GM21367 (cell line): ENCODE data around the gene IKZF5.

ENCODE experiments used
- ATAC-seq: cut with Tn5 transposase; IDR thresholded peaks from one replicate; pipeline ENCODE4 v1.9.1; 2021; ENCODE audit not compliant: unreplicated experiment

The IKZF5 gene

DNA sequence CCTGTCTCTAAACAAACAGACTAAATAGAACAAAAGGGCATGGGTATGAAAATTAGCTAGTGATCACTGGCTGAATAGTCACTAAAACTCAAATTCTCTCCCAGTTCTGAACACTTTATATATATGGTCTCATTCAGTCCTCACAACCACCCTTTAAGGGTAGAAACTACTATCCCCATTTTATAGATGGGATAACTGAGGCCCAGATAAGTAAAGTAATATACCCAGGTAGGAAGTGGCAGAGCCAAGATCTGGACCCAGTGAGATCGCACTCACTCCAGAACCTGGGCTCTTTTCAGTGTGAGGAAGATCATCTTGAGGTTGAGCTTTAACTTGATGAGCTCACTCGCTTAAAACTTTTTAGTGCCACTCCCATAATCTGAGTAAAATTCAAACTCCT, 23.9 kb downstream of the IKZF5 start:
- ATAC-seq, result no peak

DNA sequence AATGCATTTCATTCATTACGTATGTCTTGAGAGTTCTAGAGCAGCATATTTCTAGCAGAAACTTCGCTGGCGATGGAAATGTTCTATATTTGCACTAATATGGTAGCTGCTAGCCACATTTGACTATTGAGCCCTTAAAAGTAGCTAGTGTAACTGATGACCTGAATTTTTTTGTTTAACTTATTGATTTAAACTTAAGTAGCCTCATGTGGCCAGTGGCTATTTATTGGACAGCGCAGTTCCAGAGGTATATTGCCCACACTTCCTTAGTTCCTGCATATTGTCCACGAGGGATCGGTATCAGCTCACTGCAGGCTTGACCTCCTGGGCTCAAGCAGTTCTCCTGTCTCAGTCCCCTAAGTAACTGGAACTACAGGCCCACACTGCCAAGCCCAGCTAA, 24.7 kb downstream of the IKZF5 start:
- ATAC-seq, result no peak

DNA sequence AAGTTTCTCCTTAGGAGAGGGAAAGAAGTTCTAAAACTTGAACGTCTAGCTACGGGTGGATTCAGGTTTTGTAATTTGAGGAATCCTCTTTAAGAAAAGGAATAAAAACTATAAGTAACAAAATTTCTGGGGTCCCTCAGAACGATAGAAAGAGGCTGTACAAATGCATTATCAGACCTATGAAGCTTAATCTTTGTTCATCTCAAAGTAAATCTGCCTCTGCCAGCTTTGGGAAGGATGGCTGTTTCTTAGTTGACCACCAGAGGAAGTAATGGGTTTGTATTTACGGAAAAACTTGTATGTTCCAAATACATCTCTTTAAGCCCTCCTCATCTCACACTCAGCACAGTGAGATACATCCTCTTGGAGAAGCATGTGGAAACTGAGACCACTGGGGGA, 27.5 kb downstream of the IKZF5 start:
- ATAC-seq, result no peak

DNA sequence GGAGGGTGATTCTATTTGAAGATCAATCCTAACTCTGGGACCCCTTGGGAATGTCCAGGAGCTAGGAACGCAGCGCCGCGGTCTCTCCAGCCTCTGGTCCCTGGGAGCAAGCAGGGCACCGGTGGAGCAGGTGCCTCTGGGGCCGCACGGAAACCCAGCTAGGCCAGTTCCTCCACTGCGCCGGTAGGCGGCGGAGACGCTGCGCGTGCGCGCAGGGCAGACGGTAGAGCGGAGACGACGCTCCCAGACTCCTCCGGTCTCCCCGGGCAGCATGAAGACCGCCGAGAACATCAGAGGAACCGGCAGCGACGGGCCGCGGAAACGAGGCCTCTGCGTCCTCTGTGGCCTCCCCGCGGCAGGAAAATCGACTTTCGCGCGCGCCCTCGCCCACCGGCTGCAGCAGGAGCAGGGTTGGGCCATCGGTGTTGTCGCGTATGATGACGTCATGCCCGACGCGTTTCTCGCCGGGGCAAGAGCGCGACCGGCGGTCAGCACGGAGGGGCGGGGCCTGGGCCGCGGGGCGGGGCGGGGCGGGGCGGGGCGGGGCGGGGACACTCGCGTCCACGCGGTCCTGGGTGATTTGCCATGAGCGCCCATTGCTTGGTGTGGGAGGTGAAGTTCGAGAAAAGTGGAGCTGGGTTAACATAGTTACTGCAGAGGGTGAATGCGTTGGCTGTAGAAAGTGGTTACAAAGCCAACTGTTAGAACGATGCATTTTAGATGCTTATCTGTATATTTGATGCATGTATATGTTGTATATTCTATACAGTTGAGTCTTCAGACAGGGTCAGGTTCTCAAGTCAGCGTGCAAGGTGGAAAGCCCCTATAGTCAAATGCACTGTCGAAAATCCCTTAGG, 28.2 kb downstream of the IKZF5 start, which contains the start of gene PSTK:
Gene PSTK (plus strand): TSS at position 193 of the 857 bp plus-strand sequence. CDS start 79 bp downstream, at position 272.
- ATAC-seq, result peak; percentile 91

DNA sequence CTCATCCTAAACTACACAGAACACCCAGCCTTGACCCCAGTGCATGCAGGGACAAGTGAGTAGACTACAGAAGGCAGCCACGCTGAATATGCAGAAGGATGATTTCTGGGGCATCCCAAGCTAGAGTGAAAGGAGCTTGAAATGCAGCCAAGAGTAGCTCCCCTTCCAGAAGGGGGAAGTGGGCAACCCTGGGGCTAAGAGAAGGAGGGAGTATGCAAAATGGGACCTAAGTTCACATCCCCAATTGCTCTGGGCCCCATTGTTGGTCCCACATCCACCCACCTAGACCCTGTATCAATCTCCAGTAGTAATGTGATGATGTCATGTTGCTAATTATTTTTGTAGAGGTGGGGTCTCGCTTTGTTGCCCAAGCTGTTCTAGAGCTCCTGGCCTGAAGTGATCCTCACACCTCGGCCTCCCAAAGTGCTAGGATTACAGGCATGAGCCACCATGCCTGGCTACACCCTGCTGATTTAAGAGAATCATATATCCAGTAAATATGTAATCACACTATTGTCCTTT, 34.0 kb downstream of the IKZF5 start:
- no peak for ATAC-seq

DNA sequence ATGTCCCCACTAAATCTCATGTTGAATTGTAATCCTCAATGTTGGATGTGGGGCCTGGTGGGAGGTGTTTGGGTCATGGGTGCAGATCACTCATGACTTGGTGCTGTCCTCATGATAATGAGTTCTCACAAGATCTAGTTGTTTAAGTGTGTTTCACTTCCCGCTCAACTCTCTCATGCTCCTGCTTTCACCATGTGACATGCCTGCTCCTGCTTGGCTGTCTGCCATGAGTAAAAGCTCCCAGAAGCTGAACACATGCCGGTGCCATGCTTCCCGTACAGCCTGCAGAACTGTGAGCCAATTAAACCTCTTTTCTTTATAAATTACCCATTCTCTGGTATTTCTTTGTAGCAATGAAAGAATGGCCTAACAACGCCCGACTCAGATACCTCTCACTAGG, 34.6 kb downstream of the IKZF5 start:
- ATAC-seq, result no peak

DNA sequence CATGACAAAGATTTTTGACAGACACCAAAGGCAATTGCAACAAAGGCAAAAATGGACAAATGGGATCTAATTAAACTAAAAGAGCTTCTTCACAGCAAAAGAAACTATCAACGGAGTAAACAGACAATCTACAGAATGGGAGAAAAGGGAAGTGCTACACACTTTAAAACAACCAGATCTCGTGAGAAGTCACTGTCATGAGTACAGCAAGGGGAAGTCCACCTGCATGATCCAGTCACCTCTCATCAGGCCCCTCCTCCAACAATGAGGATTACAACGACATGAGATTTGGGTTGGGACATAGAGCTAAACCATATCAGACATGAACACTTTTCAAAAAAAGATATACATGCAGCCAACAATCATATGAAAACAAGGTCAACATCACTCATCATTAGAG, 39.9 kb downstream of the IKZF5 start:
- ATAC-seq, result no peak

DNA sequence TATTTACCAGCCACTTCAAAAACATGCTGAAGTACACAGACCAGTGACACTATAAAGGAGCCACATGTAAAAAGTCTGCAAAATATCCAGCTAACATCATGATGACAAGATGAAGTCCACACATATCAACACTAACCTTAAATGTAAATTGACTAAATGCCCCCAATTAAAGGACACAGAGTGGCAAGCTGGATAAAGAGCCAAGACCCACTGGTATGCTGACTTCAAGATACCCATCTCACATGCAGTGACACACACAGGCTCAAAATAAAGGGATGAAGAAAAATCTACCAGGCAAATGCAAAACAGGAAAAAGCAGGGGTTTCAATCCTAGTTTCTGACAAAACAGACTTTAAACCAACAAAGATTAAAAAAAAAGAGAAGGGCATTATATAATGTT, 41.7 kb downstream of the IKZF5 start:
- ATAC-seq, result no peak

DNA sequence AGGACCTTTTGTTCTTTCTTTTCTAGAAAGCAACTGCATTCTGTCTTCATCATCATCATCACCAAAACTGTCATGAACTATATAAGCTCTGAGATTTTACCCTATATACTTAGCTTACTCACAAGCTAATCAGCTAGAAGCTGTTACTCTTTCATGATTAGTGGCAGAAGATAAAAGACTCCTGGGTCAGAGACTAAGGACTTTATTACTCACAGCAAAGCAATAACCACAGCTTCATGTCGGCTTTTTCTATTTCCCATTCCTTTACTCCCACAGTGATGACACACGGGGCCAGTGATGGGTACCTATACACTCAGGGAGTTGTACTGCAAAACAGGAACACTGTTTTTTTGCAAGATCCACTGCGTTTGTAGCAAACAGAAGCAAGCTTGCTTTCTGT, 46.2 kb downstream of the IKZF5 start:
- no peak for ATAC-seq

DNA sequence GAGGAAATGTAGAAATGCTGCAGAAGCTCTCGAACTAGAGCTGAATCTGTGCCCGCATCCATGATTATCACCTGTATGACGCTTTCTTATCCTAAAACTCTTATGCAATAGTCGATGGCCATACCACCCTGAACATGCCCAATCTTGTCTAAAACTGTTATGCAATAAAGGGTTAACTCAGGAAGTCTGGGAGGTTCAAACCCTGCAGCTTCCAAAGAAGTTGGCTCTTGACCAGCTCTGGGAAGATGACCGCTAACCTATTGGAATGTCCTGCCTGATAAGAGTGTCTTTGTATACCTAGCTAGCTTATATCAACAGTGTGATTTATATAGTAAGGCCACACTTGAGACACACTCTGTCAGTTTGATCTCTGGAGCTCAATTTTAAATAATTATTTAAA, 51.1 kb downstream of the IKZF5 start:
- no peak for ATAC-seq

DNA sequence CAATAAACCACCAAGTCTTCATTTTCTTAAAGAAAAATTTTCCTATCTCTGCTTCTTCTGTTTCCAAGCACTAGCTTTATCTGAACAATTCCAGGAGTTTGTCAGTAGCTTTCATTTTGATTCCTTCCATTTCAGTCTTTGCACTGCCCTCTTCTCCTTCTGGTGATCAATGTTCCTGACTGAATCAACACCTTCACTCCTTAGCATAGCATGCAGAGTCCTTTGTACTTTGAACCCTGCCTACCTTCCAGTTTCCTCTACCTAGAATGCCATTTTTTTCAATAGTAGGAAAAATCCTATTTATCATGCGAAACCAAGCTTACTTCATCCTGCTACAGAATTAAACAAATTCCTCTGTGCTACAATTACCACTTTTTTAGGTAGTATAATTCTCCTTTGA, 52.7 kb downstream of the IKZF5 start:
- no peak for ATAC-seq

DNA sequence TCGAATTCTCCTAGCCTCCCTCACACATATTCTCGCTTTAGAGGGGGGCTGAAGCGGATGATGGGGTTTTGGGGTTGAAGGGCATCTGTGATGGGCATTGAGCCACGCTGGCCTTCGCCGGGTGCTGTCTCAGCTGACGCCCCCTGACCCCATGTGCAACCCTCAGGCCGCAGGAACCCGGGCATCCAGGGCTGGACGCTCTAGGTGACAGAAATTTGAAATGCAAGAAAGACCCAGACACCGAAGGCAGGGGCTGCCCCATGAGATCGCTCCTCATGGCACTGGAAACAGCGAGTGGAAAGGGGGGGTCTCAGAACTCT, 53.9 kb downstream of the IKZF5 start:
- no peak for ATAC-seq

DNA sequence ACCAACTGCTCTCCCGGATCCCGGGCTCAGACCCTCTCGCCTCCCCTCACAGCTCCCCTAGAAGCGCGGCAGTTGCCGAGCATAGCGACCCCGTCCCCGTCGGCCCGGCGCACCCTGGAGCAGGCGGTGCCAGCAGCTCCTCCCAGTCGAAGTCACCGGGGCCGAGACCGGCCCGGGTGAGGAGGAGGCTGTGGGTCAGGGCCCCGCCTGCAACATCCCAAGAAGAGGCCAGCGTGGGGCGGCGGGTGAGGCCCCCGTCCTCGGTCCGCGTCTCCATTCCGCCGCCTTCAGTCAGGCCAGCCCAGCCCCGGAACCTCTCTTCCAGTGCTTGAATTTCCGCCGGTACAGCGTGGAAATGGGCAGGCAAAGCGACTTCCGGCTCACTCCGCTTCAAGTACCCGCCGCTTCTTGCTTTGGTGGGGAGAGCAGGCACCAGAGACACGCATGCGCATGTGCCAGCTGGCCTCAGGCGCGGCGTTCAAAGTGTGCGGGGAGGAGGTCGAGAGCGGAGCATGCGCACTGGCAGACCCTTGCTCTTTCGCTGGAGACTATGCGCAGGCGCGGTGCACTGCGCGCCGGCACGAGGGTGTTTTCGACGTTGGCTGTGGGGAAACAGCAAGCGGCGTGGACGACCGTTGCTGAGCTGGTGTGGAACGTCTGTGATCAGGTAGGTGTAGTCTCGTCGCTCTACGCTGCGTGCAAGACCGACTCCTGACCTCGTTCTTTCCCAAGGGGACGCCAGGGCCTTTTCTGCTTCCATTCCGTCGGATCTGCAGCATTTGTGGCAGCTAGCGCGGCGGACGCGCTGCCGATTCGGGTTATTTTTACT, 54.5 kb downstream of the IKZF5 start, which contains the start of gene C10orf88:
Gene C10orf88 (minus strand): TSS at position 326 of the 829 bp plus-strand sequence. CDS start 49 bp downstream, at position 277.
- ATAC-seq, result peak; percentile 98

DNA sequence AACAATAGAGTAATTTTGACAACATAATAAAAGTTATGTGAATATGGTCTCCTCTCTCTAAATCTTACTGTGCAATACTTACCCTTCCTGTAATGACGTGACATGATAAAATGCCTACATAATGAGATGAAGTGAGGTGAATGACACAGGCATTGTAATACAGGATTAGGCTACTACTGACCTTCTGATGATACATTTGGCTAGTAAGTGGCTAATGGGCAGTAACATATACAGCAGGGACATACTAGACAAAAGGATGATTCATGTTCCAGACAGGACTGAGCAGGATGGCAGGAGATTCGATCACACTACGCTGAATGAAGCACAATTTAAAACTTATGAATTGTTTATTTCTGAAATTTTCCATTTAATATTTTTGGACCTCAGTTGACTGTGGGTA, 59.3 kb downstream of the IKZF5 start:
- no peak for ATAC-seq
